DMS53 treated with DMSO at 0.1 percent for 48 hours (cell line): ENCODE results near the gene TXNDC8.
"Not testable (repeated sequence)": the region's sequence is repeated elsewhere in the genome, so short reads cannot be mapped to it uniquely, and the experiment has no call there.

Source experiments
- DNase-seq: peaks from one replicate; lab custom pipeline; 2025; ENCODE audit not compliant: unreplicated experiment; lab: John Stamatoyannopoulos, UW

The TXNDC8 gene

GRCh38 chr9:110337727-110338126 is at the start of gene TXNDC8:
Gene TXNDC8 (minus strand): TSS chr9:110337863.
- DNase-seq: no peak

- DNase-seq: no peak
Observed at GRCh38 chr9:110383491-110383890, 45.8 kb upstream of the TXNDC8 start.

- no peak for DNase-seq
Observed at GRCh38 chr9:110382731-110383130, 45.1 kb upstream of the TXNDC8 start.

- DNase-seq: no peak
Observed at GRCh38 chr9:110371411-110372007, 33.8 kb upstream of the TXNDC8 start.

GRCh38 chr9:110370315-110370714 is 32.7 kb upstream of the TXNDC8 start:
- DNase-seq: no peak

GRCh38 chr9:110364451-110364850 is 26.8 kb upstream of the TXNDC8 start:
- DNase-seq: no peak

GRCh38 chr9:110358992-110359391 is 21.3 kb upstream of the TXNDC8 start:
- DNase-seq: not testable (repeated sequence)

GRCh38 chr9:110357505-110357904 is 19.8 kb upstream of the TXNDC8 start:
- DNase-seq: no peak

- DNase-seq: no peak
Observed at GRCh38 chr9:110356639-110357395, 19.2 kb upstream of the TXNDC8 start.

- no peak for DNase-seq
Observed at GRCh38 chr9:110355911-110356310, 18.2 kb upstream of the TXNDC8 start.

GRCh38 chr9:110351009-110351467 is 13.4 kb upstream of the TXNDC8 start:
- DNase-seq: no peak

GRCh38 chr9:110346325-110346724 is 8.7 kb upstream of the TXNDC8 start:
- no peak for DNase-seq

GRCh38 chr9:110344821-110345220 is 7.2 kb upstream of the TXNDC8 start:
- DNase-seq: no peak

- DNase-seq: no peak
Observed at GRCh38 chr9:110343551-110343950, 5.9 kb upstream of the TXNDC8 start.

- DNase-seq: no peak
Observed at GRCh38 chr9:110340306-110340705, 2.6 kb upstream of the TXNDC8 start.

- no peak for DNase-seq
Observed at GRCh38 chr9:110338143-110338542, 480 bp upstream of the TXNDC8 start.

GRCh38 chr9:110336363-110336762 is 1.3 kb downstream of the TXNDC8 start:
- DNase-seq: no peak

GRCh38 chr9:110334871-110335270 is 2.8 kb downstream of the TXNDC8 start:
- peak; percentile 82 for DNase-seq

- no peak for DNase-seq
Observed at GRCh38 chr9:110334183-110334582, 3.5 kb downstream of the TXNDC8 start.

GRCh38 chr9:110332766-110333165 is 4.9 kb downstream of the TXNDC8 start:
- no peak for DNase-seq

- DNase-seq: no peak
Observed at GRCh38 chr9:110330484-110331105, 7.1 kb downstream of the TXNDC8 start.

GRCh38 chr9:110329639-110330230 is 7.9 kb downstream of the TXNDC8 start:
- DNase-seq: peak; percentile 33
